ENCODE results near the gene OTUD5.
A peak's percentile ranks its signal among the peaks of the same experiment; 100 is the strongest.

Gene OTUD5

DNA sequence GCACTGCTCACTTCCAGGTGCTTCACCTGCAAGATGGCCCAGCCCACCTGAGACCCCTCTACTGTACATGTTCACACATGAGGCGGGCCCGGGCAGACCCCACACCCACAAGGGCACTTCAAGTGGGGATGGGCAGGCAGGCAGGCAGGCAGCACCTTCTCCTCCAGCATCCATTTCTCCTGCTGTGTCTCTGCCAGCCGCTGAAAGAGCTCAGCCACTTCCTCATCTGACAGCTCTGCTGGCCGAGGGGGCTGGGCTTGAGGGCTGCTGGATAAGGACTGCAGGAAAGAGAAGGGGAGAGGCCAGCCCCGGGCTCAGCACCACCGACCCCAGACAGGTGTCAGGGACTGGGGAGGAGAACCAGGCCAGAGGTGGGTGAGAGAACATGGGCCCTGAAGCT lies 18.7 kb upstream of the OTUD5 start:
- Mint-ChIP-seq H3K9me3 (peaks cover 46% of the 10 kb centered on the region), H3K27ac (no peak overlapping the region), H3K4me1 (peaks cover 16% of the 10 kb centered on the region), H3K4me3 (no peak overlapping the region), H3K36me3 (ENCODE audit: low read depth) (peaks cover 44% of the 10 kb centered on the region), H3K27me3 (ENCODE audit: low read depth, poor library complexity) (no peaks in the 10 kb centered on the region)
- TF ChIP-seq, protein P1, sequence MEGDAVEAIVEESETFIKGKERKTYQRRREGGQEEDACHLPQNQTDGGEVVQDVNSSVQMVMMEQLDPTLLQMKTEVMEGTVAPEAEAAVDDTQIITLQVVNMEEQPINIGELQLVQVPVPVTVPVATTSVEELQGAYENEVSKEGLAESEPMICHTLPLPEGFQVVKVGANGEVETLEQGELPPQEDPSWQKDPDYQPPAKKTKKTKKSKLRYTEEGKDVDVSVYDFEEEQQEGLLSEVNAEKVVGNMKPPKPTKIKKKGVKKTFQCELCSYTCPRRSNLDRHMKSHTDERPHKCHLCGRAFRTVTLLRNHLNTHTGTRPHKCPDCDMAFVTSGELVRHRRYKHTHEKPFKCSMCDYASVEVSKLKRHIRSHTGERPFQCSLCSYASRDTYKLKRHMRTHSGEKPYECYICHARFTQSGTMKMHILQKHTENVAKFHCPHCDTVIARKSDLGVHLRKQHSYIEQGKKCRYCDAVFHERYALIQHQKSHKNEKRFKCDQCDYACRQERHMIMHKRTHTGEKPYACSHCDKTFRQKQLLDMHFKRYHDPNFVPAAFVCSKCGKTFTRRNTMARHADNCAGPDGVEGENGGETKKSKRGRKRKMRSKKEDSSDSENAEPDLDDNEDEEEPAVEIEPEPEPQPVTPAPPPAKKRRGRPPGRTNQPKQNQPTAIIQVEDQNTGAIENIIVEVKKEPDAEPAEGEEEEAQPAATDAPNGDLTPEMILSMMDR (IDR thresholded peaks at IDR 0.05), result no peak
- DNase-seq, result no peak

DNA sequence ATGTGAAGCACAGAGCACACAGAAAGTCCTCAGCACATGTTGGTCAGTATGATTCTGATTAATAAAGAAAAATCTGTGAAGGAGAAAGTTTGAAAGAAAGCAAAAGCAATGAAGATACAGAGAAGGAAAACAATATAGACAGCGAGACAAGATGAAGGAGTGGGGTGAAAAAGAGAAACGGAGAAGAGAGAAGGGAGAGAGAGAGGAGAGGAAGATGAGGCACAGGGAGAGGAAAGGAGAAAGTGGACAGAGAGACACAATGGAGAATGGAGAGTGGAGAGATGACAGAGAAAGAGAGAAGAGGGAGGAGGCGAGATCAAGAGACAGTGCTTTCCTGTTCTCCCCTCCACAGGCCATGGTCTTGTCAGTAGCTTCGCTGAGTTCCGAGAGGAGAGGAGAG lies 18.1 kb upstream of the OTUD5 start:
- TF ChIP-seq, protein P1 (IDR thresholded peaks at IDR 0.05), result no peak
- Mint-ChIP-seq H3K4me1 (peaks cover 21% of the 10 kb centered on the region), H3K27me3 (ENCODE audit: low read depth, poor library complexity) (no peaks in the 10 kb centered on the region), H3K4me3 (no peak overlapping the region), H3K9me3 (peaks cover 45% of the 10 kb centered on the region), H3K27ac (peak overlapping the region; percentile 59), H3K36me3 (ENCODE audit: low read depth) (peaks cover 38% of the 10 kb centered on the region)
- no peak for DNase-seq

DNA sequence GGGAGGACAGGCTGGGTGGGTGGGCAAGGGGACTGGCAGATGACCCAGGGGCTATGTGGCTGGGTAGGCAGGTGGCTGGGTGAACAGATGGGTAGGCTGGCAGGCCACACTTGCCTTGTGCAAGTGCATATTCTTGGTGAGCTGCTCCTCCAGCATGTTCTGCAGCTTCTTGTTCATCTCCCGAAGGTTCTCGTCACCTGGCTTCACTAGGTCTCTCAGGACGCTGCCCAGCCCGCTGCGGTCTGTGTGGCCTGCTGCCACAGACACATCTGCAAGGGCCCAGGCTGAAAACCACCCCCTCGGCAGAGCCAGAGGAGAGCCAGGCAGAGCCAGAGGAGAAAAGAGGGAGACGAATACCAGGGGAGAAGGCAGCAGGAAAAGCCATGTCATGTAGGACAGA lies 17.6 kb upstream of the OTUD5 start:
- H3K4me3 Mint-ChIP-seq, result no peak overlapping the region
- peaks cover 33% of the 10 kb centered on the region for H3K36me3 Mint-ChIP-seq (ENCODE audit: low read depth)
- H3K4me1 Mint-ChIP-seq, result peaks cover 22% of the 10 kb centered on the region

DNA sequence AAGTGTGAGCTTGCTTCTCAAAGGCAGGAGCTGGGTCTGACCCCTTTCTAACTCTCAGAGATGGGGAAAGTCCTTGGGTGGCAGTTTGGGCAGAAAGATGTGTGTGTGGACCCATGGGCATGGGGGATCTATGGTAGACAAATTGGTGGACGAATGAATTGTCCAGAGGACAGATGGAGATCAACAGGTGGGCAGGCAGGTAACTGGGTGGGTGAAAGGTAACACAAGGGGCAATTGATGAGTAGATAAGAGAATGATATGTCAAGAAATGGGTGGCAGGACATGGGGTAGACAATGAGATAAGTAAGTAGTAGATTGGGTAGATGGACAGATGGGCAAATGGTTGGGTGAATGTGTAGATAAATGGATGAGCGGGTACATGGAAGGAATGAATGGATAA lies 17.2 kb upstream of the OTUD5 start:
- H3K27ac Mint-ChIP-seq, result no peak overlapping the region
- peaks cover 22% of the 10 kb centered on the region for H3K4me1 Mint-ChIP-seq
- DNase-seq, result no peak
- no peak overlapping the region for H3K4me3 Mint-ChIP-seq
- TF ChIP-seq, protein P1 (IDR thresholded peaks at IDR 0.05), result no peak
- no peaks in the 10 kb centered on the region for H3K27me3 Mint-ChIP-seq (ENCODE audit: low read depth, poor library complexity)
- peaks cover 46% of the 10 kb centered on the region for H3K9me3 Mint-ChIP-seq
- peaks cover 30% of the 10 kb centered on the region for H3K36me3 Mint-ChIP-seq (ENCODE audit: low read depth)

More for the DNA sequence above, 17.6 kb upstream of the OTUD5 start:
- Mint-ChIP-seq H3K27ac (no peak overlapping the region), H3K27me3 (ENCODE audit: low read depth, poor library complexity) (no peaks in the 10 kb centered on the region), H3K9me3 (peaks cover 46% of the 10 kb centered on the region)
- no peak for DNase-seq
- TF ChIP-seq, protein P1 (IDR thresholded peaks at IDR 0.05), result no peak

DNA sequence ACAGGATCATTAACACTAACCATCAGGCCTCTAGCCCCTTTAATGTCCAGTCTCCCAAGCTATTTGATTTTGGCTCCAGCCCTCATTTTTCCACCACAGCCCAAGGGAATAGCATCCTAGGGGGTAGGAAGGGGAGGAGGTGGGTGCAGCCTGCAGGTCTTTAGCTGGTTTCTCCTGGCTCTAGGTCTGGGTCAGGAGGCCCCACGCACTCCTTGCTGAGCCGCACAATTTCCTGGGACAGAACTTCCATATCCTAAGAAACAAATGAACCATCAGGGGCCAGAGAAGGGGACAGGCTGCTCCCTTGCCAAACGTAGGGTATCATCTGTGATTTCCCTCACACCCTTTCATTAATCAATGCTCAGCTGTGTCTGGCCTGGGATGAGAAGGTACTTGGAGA lies 16.6 kb upstream of the OTUD5 start:
- Mint-ChIP-seq H3K36me3 (ENCODE audit: low read depth) (peaks cover 29% of the 10 kb centered on the region), H3K4me3 (no peak overlapping the region), H3K4me1 (peaks cover 22% of the 10 kb centered on the region), H3K9me3 (peaks cover 50% of the 10 kb centered on the region), H3K27ac (no peak overlapping the region), H3K27me3 (ENCODE audit: low read depth, poor library complexity) (no peaks in the 10 kb centered on the region)
- DNase-seq, result no peak
- TF ChIP-seq, protein P1 (IDR thresholded peaks at IDR 0.05), result no peak
